ENCODE data around the gene KCNA2.

- no peak for TF ChIP-seq CBFB (CRISPR knock-in tag; IDR thresholded peaks at IDR 0.05)
- no peak for TF ChIP-seq ESRRA (CRISPR knock-in tag; IDR thresholded peaks at IDR 0.05; ENCODE audit: low read depth)
- no peak for TF ChIP-seq CTCF (CRISPR knock-in tag; IDR thresholded peaks at IDR 0.05)
- no peak for TF ChIP-seq ZNF878 (CRISPR knock-in tag; IDR thresholded peaks at IDR 0.05)
- no peak for TF ChIP-seq ZNF343 (CRISPR knock-in tag; IDR thresholded peaks at IDR 0.05)
- TF ChIP-seq ZNF335 (CRISPR knock-in tag; IDR thresholded peaks at IDR 0.05) = no peak
- TF ChIP-seq FOXK1 (CRISPR knock-in tag; IDR thresholded peaks at IDR 0.05; ENCODE audit: borderline replicate concordance, low read depth) = no peak
- TF ChIP-seq ZNF75D (CRISPR knock-in tag; IDR thresholded peaks at IDR 0.05; ENCODE audit: borderline replicate concordance) = no peak
- TF ChIP-seq ZNF235 (CRISPR knock-in tag; IDR thresholded peaks at IDR 0.05; ENCODE audit: borderline replicate concordance) = no peak
- TF ChIP-seq ATF4 (CRISPR knock-in tag; IDR thresholded peaks at IDR 0.05) = no peak
- no peak for TF ChIP-seq ZNF44 (CRISPR knock-in tag; IDR thresholded peaks at IDR 0.05)
- TF ChIP-seq ZNF883 (CRISPR knock-in tag; IDR thresholded peaks at IDR 0.05; ENCODE audit: not compliant biosample characterization) = no peak
- no peak for TF ChIP-seq POLR2A (IDR thresholded peaks at IDR 0.05; ENCODE audit: insufficient read depth in 1 of 2, low read depth in 2 of 2, low read length in 2 of 2)
These were observed 23.8 kb downstream of the KCNA2 start for GRCh38 chr1:110582378-110582777.
